Endodermal cell (in vitro differentiated cells): Measurements from ENCODE around the gene KRTAP10-7. TPM values are rescaled to one million over a fixed set of nuclear protein-coding genes. Genes with fewer than 3 reads are reported as not detected.

Experiments used
- DNase-seq: peaks from one replicate; pipeline ENCODE4 v3.0.0-alpha.2; 2017
- H3K27ac ChIP-seq: 2 replicates; pipeline ENCODE4 v1.5.1; 2013; ENCODE audit warnings: mild to moderate bottlenecking, low read depth, low read length, moderate library complexity
- H3K27me3 ChIP-seq: 2 replicates; pipeline ENCODE4 v1.6.1; 2013; ENCODE audit warnings: mild to moderate bottlenecking, low read length, moderate library complexity; ENCODE audit not compliant: insufficient read depth, control insufficient read depth, poor library complexity, severe bottlenecking
- H3K36me3 ChIP-seq: 2 replicates; pipeline ENCODE4 v1.7.0; 2013; ENCODE audit warnings: mild to moderate bottlenecking, low read length, moderate library complexity; ENCODE audit not compliant: control insufficient read depth, insufficient read depth
- H3K4me1 ChIP-seq: one replicate; pipeline ENCODE4 v1.7.0; 2013; ENCODE audit warnings: low read length; ENCODE audit not compliant: control insufficient read depth, insufficient read depth
- H3K4me3 ChIP-seq: 2 replicates; pipeline ENCODE4 v1.5.1; 2013; ENCODE audit warnings: mild to moderate bottlenecking, low read length, moderate library complexity
- H3K9ac ChIP-seq: 2 replicates; pipeline ENCODE4 v1.6.1; 2013; ENCODE audit warnings: mild to moderate bottlenecking, low read length, moderate library complexity; ENCODE audit not compliant: poor library complexity, severe bottlenecking; ENCODE audit errors: extremely low read depth
- H3K9me3 ChIP-seq: 2 replicates; pipeline ENCODE4 v1.6.1; 2013; ENCODE audit warnings: mild to moderate bottlenecking, low read length, moderate library complexity; ENCODE audit not compliant: control insufficient read depth
- H3K27ac Mint-ChIP-seq: 2 replicates; pipeline ENCODE4 v1.8.0; 2020; ENCODE audit warnings: mixed read lengths
- H3K27me3 Mint-ChIP-seq: 2 replicates; pipeline ENCODE4 v1.8.0; 2021; ENCODE audit warnings: mild to moderate bottlenecking, mixed read lengths; ENCODE audit not compliant: insufficient read depth
- H3K36me3 Mint-ChIP-seq: 2 replicates; pipeline ENCODE4 v1.8.0; 2020; ENCODE audit warnings: low read depth, mixed read lengths
- H3K4me1 Mint-ChIP-seq: 2 replicates; pipeline ENCODE4 v1.8.0; 2020; ENCODE audit warnings: mixed read lengths
- H3K4me3 Mint-ChIP-seq: 2 replicates; pipeline ENCODE4 v1.8.0; 2020; ENCODE audit warnings: mild to moderate bottlenecking, moderate library complexity, mixed read lengths
- H3K9me3 Mint-ChIP-seq: 2 replicates; pipeline ENCODE4 v1.8.0; 2020; ENCODE audit warnings: mild to moderate bottlenecking, mixed read lengths
- CTCF ChIP-seq: fragments of 200-600 bp; sonication (generic); conservative IDR thresholded peaks from 2 replicates; pipeline ENCODE4 v1.5.0; 2021; ENCODE audit warnings: antibody characterized with exemption, mild to moderate bottlenecking
- WGBS, 2 experiments: methylation state at CpG; one replicate each; pipeline versions ENCODE4 v1.1.5 to v1.1.7; 2013; ENCODE audit warnings: missing lambda C conversion rate in 2 of 2, mixed read lengths in 1 of 2; ENCODE audit not compliant: insufficient coverage in 1 of 2, insufficient read length in 1 of 2; 5-methylcytosine and 5-hydroxymethylcytosine counted together
- total RNA-seq, 2 donors: library from RNA; stranded (reverse); fragmentation: NEBNext Ultra II Directional in 1 of 2; extraction: Animal tissue kit (Norgen Biotek cat#: 25700) in 1 of 2; gene quantifications; 2 replicates in 1 of 2; 3 replicates in 1 of 2; pipeline ENCODE4 v1.2.1, GENCODE V29; 2021

KRTAP10-7 gene
- total RNA-seq, 2 donors from 2014 or later, result not detected

- Histone ChIP-seq H3K4me3 (no peak overlapping the region), H3K27me3 (no peaks in the 10 kb centered on the region), H3K9ac (no peak overlapping the region), H3K9me3 (peaks cover 28% of the 10 kb centered on the region), H3K4me1 (no peaks in the 10 kb centered on the region), H3K36me3 (no peaks in the 10 kb centered on the region), H3K27ac (no peak overlapping the region)
- Mint-ChIP-seq H3K9me3 (peaks cover 36% of the 10 kb centered on the region), H3K27me3 (peaks cover 2% of the 10 kb centered on the region), H3K4me1 (peaks cover 4% of the 10 kb centered on the region), H3K36me3 (no peaks in the 10 kb centered on the region), H3K27ac (no peak overlapping the region), H3K4me3 (no peak overlapping the region)
- DNase-seq, result no peak
- no peak for TF ChIP-seq CTCF
- WGBS, 2 experiments, result 86 to 95% methylated on average over 9 to 17 of the region's 17 CpGs
Observed at GRCh38 chr21:44615911-44616590, 15.7 kb downstream of the KRTAP10-7 start.

GRCh38 chr21:44616591-44616926 is 16.2 kb downstream of the KRTAP10-7 start:
- no peak for TF ChIP-seq CTCF
- no peak for DNase-seq
- H3K4me3 Mint-ChIP-seq, result no peak overlapping the region
- H3K9me3 ChIP-seq, result peaks cover 25% of the 10 kb centered on the region
- H3K9me3 Mint-ChIP-seq, result peaks cover 31% of the 10 kb centered on the region
- H3K4me1 ChIP-seq, result no peaks in the 10 kb centered on the region
- no peak overlapping the region for H3K4me3 ChIP-seq
- 86 to 90% methylated on average over 16 of the region's 16 CpGs for WGBS, 2 experiments
- H3K36me3 ChIP-seq, result no peaks in the 10 kb centered on the region
- H3K27me3 Mint-ChIP-seq, result peaks cover 2% of the 10 kb centered on the region
- H3K4me1 Mint-ChIP-seq, result peaks cover 4% of the 10 kb centered on the region
- H3K9ac ChIP-seq, result no peak overlapping the region
- H3K27ac ChIP-seq, result no peak overlapping the region
- no peaks in the 10 kb centered on the region for H3K27me3 ChIP-seq
- no peaks in the 10 kb centered on the region for H3K36me3 Mint-ChIP-seq
- no peak overlapping the region for H3K27ac Mint-ChIP-seq

- Histone ChIP-seq H3K27me3 (no peaks in the 10 kb centered on the region), H3K36me3 (no peaks in the 10 kb centered on the region), H3K27ac (no peak overlapping the region), H3K9me3 (peaks cover 28% of the 10 kb centered on the region), H3K4me3 (no peak overlapping the region), H3K4me1 (no peaks in the 10 kb centered on the region), H3K9ac (no peak overlapping the region)
- peaks cover 32% of the 10 kb centered on the region for H3K9me3 Mint-ChIP-seq
- no peak overlapping the region for H3K4me3 Mint-ChIP-seq
- H3K27ac Mint-ChIP-seq, result no peak overlapping the region
- H3K36me3 Mint-ChIP-seq, result no peaks in the 10 kb centered on the region
- H3K27me3 Mint-ChIP-seq, result peaks cover 2% of the 10 kb centered on the region
- WGBS, 2 experiments, result 77 to 79% methylated on average over 3 to 8 of the region's 8 CpGs
- no peak for TF ChIP-seq CTCF
- DNase-seq, result peak; percentile 57
- H3K4me1 Mint-ChIP-seq, result peaks cover 4% of the 10 kb centered on the region
Observed at GRCh38 chr21:44617071-44617501, 16.7 kb downstream of the KRTAP10-7 start.
